Measurements from ENCODE around the gene MMP25.

MMP25 gene

DNA sequence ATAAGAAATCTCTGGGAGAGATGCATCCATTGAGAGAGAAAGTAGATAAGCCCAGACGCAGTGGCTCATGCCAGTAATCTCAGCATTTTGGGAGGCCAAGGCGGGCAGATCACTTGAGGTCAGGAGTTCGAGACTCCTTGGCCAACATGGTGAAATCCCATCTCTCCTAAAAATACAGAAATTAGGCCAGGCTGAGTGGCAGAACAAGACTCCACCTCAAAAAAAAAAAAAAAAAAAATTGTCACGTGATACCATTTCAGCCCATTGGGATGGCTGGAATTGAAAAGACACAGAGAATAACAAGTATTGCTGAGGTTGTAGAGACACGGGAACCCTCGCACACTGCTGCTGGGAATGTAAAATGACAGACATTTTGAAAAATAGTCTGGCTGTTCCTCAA, 16.2 kb downstream of the MMP25 start:
- H3K4me2 ChIP-seq (ENCODE audit: low read length), result no peak overlapping the region
- H3K79me2 ChIP-seq, result no peaks in the 10 kb centered on the region
- H3K9ac ChIP-seq, result no peak overlapping the region
- H2AFZ ChIP-seq, result no peak overlapping the region
- H3K4me3 ChIP-seq (ENCODE audit: low read depth, low read length), result no peak overlapping the region
- no peaks in the 10 kb centered on the region for H3K4me1 ChIP-seq
- TF ChIP-seq, protein P1, sequence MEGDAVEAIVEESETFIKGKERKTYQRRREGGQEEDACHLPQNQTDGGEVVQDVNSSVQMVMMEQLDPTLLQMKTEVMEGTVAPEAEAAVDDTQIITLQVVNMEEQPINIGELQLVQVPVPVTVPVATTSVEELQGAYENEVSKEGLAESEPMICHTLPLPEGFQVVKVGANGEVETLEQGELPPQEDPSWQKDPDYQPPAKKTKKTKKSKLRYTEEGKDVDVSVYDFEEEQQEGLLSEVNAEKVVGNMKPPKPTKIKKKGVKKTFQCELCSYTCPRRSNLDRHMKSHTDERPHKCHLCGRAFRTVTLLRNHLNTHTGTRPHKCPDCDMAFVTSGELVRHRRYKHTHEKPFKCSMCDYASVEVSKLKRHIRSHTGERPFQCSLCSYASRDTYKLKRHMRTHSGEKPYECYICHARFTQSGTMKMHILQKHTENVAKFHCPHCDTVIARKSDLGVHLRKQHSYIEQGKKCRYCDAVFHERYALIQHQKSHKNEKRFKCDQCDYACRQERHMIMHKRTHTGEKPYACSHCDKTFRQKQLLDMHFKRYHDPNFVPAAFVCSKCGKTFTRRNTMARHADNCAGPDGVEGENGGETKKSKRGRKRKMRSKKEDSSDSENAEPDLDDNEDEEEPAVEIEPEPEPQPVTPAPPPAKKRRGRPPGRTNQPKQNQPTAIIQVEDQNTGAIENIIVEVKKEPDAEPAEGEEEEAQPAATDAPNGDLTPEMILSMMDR (IDR thresholded peaks at IDR 0.05), result no peak
- H3K9me3 ChIP-seq (ENCODE audit: control insufficient read depth, low read length), result no peaks in the 10 kb centered on the region
- no peaks in the 10 kb centered on the region for H3K36me3 ChIP-seq (ENCODE audit: control insufficient read depth, insufficient read depth, low read length)
- H3K27me3 ChIP-seq (ENCODE audit: control insufficient read depth, insufficient read depth, low read length), result no peaks in the 10 kb centered on the region
- H3K27ac ChIP-seq, result no peak overlapping the region

DNA sequence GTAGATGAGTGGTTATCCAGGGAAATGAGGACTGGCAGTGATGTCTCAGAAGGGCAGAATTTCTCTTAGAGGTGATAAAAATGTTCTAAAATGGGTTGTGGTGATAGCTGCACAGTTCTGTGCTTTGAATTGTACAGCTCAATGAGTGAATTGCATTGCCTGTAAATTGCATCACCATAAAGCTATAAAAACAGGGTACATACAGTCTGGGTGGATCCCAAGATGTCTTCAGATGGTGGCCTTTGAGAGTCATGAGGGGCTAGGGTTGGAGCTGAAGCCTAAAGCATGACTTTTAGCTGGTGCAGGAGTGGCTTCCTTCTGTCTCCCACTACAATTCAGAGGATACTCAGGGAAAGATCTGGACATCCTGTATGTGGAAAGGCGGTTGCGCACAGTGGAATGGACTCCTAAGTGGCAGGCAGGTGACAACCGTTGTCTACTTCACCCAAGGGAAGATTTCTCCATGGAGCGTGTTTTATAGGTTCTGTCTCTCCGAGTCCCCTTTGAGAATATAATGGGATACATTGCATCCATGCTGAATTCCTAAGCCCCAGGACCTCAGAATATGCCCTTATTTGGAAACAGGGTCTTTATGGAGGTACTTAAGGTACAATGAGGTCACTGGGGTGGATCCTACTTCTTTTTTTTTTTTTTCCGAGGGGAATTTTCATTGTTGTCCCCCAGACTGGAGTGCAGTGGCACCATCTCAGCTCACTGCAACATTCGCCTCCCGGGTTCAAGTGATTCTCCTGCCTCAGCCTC, 17.4 kb downstream of the MMP25 start:
- Histone ChIP-seq H3K27ac (no peak overlapping the region), H3K9ac (no peak overlapping the region), H3K4me1 (no peaks in the 10 kb centered on the region), H3K4me3 (ENCODE audit: low read depth, low read length) (no peak overlapping the region), H3K36me3 (ENCODE audit: control insufficient read depth, insufficient read depth, low read length) (no peaks in the 10 kb centered on the region), H2AFZ (no peak overlapping the region), H3K27me3 (ENCODE audit: control insufficient read depth, insufficient read depth, low read length) (no peaks in the 10 kb centered on the region), H3K9me3 (ENCODE audit: control insufficient read depth, low read length) (no peaks in the 10 kb centered on the region), H3K79me2 (no peaks in the 10 kb centered on the region), H3K4me2 (ENCODE audit: low read length) (no peak overlapping the region)
- TF ChIP-seq, protein P1 (IDR thresholded peaks at IDR 0.05), result no peak

DNA sequence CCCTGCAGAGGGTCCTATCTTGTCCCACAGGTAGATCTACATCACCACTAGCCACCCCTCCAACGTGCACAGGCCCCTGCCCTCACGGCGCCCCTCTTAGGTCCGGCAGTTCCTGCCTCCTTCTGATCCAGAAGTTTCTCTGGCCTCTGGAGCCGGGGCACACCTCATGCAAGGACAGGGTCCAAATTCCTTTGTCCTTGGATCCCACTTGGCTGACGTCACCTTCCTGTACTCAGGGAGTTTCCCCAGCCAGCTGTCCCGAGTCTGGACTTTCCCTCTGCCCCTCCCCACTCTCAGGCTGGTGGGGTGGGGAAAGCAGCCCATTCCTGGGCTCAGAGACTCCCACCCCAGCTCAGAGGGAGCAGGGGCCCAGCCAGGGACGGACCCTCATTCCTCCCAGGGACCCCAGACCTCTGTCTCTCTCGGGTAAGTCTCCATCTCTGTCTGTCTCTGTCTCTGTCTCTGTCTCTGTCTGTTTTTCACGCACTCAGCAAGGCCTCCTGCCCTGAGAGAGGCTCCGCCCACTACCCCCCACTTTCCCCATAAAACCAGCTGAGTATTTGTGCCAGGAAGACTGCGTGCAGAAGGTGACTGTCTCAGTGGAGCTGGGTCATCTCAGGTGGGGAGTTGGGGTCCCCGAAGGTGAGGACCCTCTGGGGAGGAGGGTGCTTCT, 18.8 kb downstream of the MMP25 start, which contains the start of gene IL32:
TSS of gene IL32 (plus strand) at position 572 of the 673 bp plus-strand sequence. CDS start 172 bp downstream, outside the sequence.
- Histone ChIP-seq H3K4me2 (ENCODE audit: low read length) (peak within 1 kb of the TSS; percentile 25), H3K79me2 (no peaks in the 10 kb centered on the region), H3K36me3 (ENCODE audit: control insufficient read depth, insufficient read depth, low read length) (no peaks in the 10 kb centered on the region), H3K4me1 (no peaks in the 10 kb centered on the region), H3K27me3 (ENCODE audit: control insufficient read depth, insufficient read depth, low read length) (no peaks in the 10 kb centered on the region), H2AFZ (no peak within 1 kb of the TSS), H3K4me3 (ENCODE audit: low read depth, low read length) (peak within 1 kb of the TSS; percentile 21), H3K9ac (no peak within 1 kb of the TSS), H3K9me3 (ENCODE audit: control insufficient read depth, low read length) (no peaks in the 10 kb centered on the region), H3K27ac (peak within 1 kb of the TSS; percentile 24)
- TF ChIP-seq, protein P1 (IDR thresholded peaks at IDR 0.05), result no peak

DNA sequence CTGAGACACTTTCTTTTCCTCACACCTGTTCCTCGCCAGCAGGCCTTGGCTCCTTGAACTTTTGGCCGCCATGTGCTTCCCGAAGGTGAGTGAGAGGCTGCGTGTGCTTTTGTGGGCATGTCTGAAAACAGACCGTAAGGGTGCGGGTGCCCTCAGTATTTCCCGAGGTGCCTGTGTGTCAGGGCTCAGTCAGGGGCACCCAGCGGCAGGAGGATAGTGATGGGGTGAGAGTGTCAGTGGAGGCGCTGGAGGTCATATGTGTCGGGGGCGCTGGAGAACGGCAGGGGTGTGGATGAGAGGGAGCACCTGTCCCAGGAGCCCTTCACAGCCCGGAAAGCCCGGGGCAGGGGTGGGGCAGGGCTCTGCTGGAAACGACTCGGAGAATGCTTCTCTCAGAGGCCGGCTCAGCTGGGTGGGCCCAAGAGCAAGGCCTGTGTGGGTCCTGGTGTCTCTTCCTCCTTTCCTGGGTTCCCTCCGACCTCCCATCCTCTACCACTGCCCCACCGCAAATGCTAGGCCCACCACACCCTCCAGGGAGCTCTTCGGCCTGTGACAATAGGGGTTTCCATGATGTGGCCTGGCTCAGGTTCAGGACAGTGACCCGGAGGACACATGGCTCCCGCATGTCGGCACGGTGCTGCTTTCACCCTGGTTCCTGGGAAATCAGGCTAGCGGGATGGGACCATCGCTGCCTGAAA, 19.5 kb downstream of the MMP25 start:
- no peaks in the 10 kb centered on the region for H3K4me1 ChIP-seq
- H3K9me3 ChIP-seq (ENCODE audit: control insufficient read depth, low read length), result no peaks in the 10 kb centered on the region
- no peaks in the 10 kb centered on the region for H3K79me2 ChIP-seq
- no peaks in the 10 kb centered on the region for H3K27me3 ChIP-seq (ENCODE audit: control insufficient read depth, insufficient read depth, low read length)
- no peaks in the 10 kb centered on the region for H3K36me3 ChIP-seq (ENCODE audit: control insufficient read depth, insufficient read depth, low read length)
- TF ChIP-seq, protein P1 (IDR thresholded peaks at IDR 0.05), result no peak
- H3K4me3 ChIP-seq (ENCODE audit: low read depth, low read length), result peak overlapping the region; percentile 21
- no peak overlapping the region for H2AFZ ChIP-seq
- no peak overlapping the region for H3K27ac ChIP-seq
- H3K4me2 ChIP-seq (ENCODE audit: low read length), result peak overlapping the region; percentile 25
- H3K9ac ChIP-seq, result no peak overlapping the region
